Stimulated activated CD4-positive, alpha-beta T cell treated with anti-CD3 and anti-CD28 coated beads, Interleukin-4, amount 100 ng/mL, for 4 hours (primary cell): ENCODE measurements around the gene CWF19L1.
A peak's percentile ranks its signal among the peaks of the same experiment; 100 is the strongest.
"Not testable (repeated sequence)": the region's sequence is repeated elsewhere in the genome, so short reads cannot be mapped to it uniquely, and the experiment has no call there.

Source experiments
- DNase-seq, 2 experiments: peaks; one replicate each; pipeline ENCODE4 v3.0.0-alpha.2; 2020

Gene CWF19L1

DNA sequence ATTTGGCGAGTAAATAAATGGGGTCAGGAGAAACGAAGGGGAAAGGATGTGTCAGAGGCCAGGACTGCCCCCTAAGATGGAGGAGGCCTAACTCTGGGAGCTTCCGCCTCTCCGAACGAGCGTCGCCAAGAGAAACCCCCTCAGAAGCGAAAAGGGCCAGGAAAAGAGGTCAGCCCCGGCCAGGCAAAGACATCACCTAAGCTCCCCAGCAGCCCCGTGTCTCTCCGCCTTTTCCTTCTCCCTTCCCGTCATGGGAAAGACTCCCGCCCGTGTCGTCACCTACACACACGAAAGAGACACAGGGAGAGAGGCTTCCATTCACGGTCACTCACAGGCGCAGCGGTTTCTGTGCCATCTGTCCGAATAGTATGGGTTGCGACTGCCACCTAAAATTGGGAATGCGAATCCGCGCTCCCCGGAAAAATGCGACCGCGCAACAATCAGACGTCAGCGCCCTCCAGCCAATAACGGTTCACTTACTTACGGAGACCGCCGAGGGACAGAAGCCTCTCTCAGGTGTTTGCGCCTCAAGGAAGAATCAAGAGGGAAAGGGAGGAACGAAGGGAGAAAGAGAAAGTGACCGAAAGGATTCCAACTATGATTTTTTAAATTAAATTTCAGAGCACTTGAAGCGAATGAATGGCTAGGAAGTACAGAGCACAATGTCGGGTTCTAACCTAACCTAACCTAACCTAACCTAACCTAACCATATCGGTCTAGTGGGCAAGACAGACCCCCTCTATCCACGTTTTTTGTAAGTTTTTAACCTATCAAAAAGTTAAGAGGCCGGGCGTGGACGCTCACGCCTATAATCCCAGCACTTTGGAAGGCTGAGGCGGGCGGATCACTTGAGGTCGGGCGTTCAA is at the start of gene CWF19L1:
TSS of gene CWF19L1 (minus strand) at position 400 of the 866 bp plus-strand sequence. CDS start at position 355, 45 bp downstream.
- peak; percentile 68 to 70 for DNase-seq

DNA sequence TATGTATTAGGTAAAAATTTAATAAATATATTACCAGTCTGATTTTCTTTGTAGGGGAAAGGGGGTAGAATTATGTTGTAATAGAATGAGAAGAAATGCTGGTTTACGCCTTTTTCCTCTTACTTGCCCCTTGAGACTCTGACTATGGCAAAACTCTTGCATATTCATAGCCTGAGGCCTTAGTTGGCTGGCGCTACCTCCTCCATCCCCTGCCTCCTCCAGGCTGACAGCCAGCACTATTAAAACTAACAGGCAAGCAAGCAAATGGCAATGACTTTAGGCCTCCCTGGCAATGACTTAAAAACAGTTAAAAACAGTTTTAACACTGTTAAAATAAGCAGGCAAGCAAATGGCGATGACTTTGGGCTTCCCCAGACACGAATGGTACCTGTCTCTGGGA is 48.2 kb upstream of the CWF19L1 start:
- no peak for DNase-seq

DNA sequence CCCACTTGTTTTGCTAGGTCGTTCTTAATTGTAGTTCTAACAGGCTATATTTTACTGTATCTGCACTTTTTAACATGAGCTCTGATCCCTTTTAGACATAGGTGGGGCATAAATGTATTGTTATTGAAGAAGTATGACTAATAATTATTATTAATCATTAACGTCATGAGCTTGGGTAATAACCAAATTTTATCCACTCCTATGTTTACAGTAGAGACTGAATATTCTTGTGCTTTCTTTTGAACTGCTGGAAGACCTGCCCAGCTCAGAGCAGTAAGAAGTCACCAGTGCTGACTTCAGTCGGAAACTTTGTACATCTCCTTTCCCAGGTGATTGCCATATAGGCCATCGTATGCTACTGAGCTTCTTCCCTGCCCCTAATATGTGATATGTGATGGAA is 43.9 kb upstream of the CWF19L1 start:
- no peak for DNase-seq

DNA sequence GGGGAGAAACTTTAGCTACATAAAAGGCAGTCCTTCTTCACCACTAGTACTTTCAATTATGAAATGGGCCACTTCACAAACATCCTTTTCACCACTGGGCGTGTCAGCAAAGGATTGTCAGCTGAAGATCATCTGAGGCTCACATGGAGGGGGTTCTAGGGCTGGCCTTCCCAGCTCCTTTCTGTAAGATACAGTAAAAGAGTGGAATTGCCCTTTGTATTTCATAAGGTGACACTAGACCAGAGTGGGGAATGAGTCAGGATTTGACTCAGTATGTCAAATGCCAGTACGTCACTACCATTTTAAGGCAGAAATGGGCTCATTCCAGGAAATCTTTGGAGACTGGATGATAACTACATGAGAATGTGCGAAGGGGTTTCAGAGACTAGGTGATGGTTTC is 40.2 kb upstream of the CWF19L1 start:
- no peak for DNase-seq

DNA sequence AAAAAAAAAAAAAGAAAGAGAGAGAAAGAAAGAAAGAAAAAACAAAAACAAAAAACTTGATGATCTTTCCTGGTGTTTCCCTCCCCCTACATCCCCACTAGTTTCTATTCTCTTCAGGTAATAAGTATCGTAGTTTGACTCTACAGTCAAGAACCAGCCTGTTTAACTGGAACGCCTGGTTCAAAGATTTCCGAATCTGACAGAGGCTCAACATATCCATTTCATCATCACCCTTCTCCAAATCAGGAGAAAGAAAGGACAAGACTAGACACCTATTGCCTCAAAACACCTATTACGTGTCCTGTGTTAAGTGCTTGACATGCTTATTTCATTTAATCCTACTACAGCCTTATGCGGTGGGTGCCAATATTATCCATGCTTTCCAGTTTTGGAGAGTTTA is 39.4 kb upstream of the CWF19L1 start:
- no peak for DNase-seq

DNA sequence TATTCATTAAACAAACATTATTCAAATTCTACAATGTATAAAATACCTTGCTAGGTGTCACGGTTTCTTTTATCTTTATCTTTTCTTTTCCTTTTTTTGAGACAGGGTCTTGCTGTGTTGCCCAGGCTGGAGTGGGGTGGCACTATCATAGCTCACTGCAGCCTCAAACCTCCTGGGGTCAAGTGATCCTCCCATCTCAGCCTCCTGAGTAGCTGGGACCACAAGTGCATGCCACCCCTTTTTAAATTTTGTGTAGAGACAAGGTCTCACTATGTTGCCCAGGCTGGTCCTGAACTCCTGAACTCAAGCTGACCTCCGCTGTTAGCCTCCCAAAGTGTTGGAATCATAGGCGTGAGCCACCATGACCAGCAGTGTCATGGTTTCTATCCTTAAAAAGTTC is 37.0 kb upstream of the CWF19L1 start:
- no peak for DNase-seq

DNA sequence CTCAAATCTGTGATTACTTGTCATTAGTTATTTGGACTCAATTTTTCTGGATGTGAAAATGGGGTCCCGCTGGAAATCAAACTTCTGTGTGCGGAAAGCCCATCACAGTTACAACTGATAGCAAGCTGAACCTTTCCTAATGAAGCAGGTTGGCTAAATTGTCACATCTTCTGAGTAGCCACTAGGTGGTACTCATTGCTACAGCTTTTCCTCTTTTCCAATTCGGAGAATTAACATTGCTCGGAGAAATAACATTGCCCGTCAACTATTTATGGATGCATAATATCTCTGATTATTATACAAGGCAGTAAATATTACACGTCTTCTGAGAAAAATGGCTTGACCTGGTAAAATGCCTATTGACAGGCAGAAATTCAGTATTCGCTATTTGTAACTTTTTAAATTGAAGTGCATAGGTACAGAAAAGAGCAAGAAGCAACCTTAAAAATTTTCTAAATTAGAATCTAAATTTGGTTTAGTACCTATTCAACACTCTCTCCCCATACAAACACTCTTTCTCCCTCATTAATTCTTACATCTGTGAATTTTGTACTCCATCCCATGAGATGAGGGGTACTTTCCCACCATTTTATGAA is 36.4 kb upstream of the CWF19L1 start:
- no peak for DNase-seq

DNA sequence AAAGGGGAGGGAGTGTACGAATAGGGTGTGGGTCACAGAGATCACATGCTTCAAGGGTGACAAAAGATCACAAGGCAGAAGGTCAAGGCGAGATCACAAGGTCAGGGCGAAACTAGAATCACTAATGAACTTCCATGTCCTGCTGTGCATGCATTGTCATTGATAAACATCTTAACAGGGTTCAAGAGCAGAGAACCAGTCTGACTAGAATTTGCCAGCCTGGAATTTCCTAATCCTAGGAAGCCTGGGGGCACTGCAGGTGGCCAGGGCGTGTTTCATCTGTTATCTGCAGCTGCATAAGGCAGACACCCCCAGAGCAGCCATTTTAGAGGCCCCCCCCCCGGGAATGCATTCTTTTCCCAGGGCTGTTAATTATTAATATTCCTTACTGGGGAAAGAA is 33.7 kb upstream of the CWF19L1 start:
- not testable (repeated sequence) for DNase-seq

DNA sequence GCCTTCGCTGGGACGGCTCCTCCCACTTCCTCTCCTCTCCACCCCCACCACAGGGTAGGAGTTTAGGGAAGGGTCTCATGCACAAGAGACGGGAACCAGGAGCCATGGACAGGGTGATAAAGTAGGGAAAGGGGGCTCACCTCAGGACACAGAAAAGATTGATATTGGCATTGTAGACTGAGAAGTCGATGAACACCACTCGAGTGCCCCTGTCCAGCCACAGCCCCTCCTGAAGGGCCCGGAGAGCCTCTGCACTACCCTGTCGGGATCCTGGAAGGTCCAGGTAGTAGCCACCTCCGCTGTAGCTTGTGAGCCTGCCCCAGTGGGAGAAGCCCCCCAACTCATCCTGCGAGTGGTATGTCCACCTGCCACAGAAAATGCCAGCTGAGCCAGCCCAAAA is 29.8 kb upstream of the CWF19L1 start:
- no peak for DNase-seq

DNA sequence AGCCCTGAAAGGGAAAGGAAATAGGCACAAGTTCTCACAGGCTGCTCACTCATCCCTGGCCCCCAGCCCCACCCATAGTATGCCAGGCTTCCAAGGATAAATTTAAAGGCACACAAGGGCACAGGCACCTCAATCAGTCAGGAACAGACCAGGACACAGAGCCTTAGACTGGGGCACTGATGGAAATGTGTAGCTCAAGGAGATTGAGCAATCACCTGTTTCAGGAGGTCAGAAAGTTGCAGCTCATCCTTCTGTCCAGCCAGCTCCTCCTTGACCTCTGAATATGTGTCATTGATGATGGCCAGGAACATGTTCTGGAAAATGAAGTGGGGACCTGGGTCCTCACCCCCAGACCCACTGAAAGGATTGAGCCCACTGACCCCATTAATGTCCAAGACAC is 25.6 kb upstream of the CWF19L1 start:
- DNase-seq = no peak

DNA sequence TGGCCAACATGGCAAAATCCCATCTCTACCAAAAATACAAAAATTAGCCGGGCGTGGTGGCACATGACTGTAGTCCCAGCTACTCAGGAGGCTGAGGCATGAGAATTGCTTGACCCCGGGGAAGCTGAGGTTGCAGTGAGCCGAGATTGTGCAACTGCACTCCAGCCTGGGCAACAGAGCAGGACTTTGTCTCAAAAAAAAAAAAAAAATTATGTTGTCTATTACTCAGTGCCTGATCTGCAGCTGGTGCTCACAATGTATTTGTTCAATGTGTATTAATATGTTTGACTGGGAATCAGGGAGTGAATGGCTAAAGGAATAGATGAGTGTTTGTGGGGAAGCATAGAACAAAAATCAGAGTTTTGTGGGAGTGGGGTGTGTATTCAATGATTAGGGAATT is 24.9 kb upstream of the CWF19L1 start:
- DNase-seq = not testable (repeated sequence)

DNA sequence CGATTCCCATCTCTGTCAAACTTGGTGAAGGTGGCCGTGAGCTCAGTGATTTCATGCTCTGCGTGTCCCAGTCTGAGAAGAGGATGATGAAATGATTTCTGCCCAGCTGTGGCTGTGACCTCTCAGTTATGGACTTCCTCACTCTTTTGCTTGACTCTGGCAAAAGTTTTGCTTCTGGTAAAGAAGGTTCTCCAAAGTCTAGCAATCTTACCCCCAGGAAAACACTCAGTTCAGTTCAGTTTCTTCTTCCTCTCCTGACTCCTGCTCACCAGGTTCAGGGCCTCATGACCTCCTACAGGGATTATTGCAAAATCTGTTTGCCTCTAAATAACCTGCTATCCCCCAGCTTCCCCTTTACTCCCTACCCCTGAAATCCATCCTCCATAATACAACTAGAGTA is 23.9 kb upstream of the CWF19L1 start:
- no peak for DNase-seq

DNA sequence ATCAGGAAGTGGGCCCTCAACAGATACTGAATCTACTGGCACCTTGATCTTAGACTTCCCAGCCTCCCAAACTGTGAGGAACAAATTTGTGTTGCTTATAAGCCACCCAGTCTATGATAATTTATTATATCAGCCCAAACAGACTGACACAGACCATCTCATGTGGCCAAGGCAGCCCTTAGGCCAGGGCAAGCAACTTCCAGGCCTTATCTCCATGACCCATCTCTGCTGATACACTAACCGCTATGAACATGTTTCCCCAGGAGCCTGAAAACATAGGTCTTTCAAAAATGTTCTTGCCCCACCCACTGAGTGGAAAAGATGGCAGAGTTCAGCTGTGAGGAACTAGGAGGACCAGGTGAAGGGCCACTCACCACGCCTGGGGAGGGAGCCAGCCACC is 22.2 kb upstream of the CWF19L1 start:
- DNase-seq = no peak

DNA sequence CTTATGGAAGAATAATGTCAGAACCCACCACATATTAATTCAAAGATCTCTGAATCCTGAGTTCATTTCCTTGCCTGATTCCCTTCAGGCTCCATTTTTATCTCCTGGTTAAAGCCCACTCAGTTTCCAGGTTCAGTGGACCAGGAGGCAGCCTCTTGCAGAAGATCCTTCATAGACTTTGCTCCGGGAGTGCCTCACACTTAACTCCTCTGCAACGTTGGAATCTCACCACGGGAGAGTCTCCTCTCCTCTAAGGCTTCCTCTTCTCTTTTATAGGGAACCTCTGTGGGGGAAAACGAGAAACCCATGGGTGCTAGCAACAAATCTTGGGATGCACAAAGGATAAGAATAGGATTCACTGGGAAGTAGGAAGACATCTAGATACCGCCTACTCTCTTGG is 20.8 kb upstream of the CWF19L1 start:
- DNase-seq = no peak

DNA sequence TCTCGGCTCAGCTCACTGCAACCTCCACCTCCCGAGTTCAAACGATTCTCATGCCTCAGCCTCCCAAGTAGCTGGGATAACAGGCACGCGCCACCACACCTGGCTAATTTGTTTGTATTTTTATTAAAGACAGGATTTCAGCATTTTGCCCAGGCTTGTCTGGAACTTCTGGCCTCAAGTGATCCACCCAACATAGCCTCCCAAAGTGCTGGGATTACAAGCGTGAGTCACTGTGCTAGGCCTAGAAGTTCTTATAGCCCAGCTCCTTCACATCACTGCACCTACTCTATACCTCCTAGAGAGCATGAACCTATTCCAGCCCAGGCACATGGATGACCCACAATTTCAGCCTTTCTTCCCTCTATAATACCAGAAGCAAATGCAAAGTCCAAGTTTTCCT is 20.3 kb upstream of the CWF19L1 start:
- DNase-seq = no peak

DNA sequence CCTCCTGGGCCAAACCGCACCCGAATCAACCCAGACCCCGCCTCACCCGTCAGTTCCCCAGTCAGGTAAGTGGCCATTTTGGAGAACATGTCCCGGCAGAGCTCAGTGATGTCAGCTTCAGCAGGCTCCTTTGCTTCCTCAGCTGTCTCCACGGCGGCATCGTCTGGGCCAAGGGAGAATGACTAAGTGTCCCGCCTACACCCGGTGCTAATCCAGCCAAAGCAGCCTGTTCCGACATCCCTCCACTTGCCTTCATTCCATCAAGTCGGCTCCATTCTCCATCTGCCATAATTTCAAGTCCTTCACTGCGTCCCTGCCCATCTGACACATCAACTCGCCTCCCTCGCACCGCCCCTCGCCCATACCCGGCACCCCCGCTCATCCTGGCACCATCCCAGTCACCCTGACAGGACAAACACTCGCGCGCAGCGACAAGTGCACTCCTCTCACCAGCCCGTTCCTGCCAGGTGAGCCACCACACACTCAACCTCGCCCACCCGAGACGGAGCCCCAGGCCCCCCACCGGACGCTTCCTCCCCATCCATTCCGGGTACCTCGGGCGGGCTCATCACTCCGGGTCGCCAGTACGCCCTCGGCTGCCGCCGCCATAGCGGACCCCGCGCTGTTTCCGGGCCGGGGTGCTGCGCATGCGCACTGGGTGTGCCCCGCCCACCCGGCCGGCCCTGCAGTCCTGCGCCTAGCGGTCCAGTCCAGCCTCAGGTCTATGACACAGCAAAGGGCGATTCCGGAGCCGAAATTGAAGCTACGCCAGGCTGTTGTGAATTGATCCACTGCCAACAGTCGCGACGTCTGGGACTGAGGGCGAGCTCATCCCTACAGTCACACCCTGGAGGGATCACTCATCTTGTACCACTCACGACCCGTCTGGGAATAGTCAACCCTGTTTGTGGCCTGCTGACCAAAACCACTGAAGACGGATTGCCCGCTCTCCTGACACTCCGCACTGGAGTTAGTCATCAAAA is 18.9 kb upstream of the CWF19L1 start, which contains the start of gene BLOC1S2:
TSS of gene BLOC1S2 (minus strand) at position 630 of the 983 bp plus-strand sequence. CDS start at position 609, 21 bp downstream.
- DNase-seq = peak; percentile 84 to 86

DNA sequence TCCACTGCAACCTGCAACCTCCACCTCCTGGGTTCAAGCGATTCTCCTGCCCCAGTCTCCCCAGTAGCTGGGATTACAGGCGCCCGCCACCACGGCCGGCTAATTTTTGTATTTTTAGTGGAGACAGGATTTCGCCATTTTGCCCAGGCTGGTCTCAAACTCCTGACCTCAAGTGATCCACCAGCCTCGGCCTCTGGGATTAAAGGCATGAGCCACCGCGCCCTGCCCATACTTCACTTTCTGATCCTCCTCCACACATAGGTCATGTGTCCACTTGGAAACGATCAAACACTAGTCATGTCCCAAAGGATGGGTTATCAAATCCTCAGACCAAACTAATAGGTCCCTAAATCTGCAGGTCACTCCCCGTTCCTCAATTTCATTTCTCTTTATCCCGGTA is 17.9 kb upstream of the CWF19L1 start:
- DNase-seq = not testable (repeated sequence)

DNA sequence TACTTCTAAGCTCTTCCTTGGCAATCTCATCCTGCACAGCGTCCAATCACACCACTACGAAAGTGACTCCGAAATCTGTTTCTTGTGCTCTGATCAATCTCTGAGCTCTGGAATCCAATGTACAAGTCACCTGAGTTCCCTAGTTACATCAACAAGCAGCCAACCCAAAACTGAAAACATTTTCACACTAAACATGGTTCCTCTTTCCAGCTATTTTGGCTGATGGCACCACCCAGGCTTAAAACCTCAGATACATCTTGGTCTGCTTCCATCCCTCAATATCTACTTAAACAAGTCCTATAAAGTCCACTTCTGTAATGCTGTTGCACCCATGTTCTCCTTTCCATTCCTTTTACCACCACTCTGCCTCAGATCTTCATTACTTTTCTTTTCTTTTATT is 15.5 kb upstream of the CWF19L1 start:
- DNase-seq = no peak

DNA sequence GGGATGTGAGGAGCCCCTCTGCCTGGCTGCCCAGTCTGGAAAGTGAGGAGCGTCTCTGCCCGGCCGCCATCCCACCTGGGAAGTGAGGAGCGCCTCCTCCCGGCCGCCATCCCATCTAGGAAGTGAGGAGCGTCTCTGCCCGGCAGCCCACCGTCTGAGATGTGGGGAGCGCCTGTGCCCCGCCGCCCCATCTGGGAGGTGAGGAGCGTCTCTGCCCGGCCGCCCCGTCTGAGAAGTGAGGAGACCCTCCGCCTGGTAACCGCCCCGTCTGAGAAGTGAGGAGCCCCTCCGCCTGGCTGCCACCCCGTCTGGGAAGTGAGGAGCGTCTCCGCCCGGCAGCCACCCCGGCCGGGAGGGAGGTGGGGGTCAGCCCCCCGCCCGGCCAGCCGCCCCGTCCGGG is 9.5 kb upstream of the CWF19L1 start:
- not testable (repeated sequence) for DNase-seq

DNA sequence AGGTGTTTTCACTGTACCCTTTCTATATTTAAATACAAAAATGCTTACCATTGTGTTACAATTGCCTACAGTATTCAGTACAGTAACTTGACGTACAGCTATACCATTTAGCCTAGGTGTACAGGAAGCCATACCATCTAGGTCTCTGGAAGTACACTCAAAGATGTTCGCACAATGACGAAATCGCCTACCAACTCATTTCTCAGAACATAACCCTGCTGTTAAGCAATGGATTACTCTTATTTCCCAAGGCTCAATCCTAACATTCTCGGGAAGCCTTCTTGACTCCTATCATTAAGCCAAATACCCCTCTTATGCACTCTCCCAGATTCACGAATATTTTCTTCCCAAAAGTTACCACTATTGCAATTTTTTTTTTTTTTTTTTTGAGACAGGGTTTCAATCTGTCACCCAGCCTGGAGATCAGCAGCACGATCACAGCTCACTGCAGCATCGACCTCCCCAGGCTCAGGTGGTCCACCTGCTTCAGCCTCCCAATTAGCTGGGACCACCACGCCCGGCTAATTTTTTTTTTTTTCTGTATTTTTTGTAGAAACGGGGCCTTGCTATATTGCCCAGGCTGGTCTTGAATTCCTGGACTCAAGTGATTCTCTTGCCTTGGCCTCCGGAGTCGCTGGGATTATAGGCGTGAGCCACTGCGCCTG is 1.5 kb downstream of the CWF19L1 start:
- DNase-seq = no peak

DNA sequence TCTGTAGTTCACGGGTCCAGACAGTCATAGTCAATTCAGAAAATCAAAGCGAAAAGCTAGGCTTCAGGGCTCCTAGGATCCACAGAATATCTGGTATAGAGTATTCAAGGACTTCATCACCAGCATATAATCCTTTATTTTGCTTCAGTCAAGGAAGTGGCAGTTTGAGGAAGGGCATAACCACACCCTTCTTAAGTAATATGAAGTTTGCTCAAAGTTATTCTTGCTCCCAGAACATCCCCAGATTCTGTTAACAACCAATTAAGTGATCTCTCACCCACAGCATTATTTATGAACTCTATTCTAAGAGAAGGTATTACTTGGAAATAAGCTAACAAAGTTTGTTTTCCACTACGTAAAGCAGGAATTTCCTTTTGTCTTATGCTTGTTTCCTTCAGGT is 13.2 kb downstream of the CWF19L1 start:
- no peak for DNase-seq

DNA sequence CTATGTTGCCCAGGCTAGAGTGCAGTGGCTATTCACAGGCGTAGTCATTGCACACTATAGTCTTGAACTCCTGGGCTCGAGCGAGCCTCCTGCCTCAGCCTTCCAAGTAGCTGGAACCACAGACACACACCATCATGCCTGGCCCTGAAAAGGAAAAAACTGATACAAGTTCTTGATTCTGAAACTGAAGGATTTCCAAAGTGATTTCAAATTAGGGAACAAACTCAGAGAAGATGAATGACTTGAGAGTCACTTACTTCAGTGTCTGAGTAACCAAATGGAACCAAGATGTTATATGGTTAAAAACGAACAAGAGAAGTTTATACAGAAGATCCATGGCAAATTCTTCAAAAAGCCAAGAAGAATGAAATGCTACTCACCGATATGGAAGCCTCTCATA is 14.4 kb downstream of the CWF19L1 start:
- no peak for DNase-seq

DNA sequence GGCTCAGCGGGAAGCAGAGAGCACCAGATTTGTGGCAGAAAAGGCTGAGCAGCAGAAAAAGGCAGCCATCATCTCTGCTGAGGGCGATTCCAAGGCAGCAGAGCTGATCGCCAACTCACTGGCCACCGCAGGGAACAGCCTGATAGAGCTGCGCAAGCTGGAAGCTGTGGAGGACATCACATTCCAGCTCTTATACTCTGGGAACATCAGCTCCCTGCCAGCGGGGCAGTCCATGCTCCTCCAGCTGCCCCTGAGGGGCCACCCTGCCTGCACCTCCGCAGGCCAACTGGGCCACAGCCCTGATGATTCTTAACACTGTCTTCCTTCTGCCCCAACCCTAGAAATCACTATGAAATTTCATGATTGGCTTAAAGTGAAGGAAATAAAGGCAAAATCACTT is 18.6 kb downstream of the CWF19L1 start:
- no peak for DNase-seq
